Suprapubic skin (tissue), 4 donors: ENCODE results near the gene MAGI1.

ENCODE experiments used
- EP300 ChIP-seq: sonication (generic); formaldehyde crosslinking; IDR thresholded peaks from one replicate; pipeline ENCODE4 v1.6.1; 2017; ENCODE audit warnings: antibody characterized with exemption
- POLR2A ChIP-seq, 2 donors: fragments of 450-650 bp; IDR thresholded peaks; one replicate each; pipeline ENCODE4 v1.6.1; 2017; ENCODE audit warnings: antibody characterized with exemption in 2 of 2, mild to moderate bottlenecking in 2 of 2, moderate library complexity in 2 of 2
- POLR2AphosphoS5 ChIP-seq, 3 donors: sonication (generic); formaldehyde crosslinking; IDR thresholded peaks; one replicate each; pipeline ENCODE4 v1.6.1; 2017; ENCODE audit warnings: antibody characterized with exemption in 3 of 3
- TF ChIP-seq, protein P1 (sequence below), 2 donors: fragments of 200-600 bp in 1 of 2; fragments of 450-650 bp in 1 of 2; sonication (generic) in 1 of 2; IDR thresholded peaks; one replicate each; pipeline ENCODE4 v1.5.1; 2016 to 2019; ENCODE audit warnings: antibody characterized with exemption in 2 of 2, mild to moderate bottlenecking in 1 of 2, moderate library complexity in 1 of 2

DNA sequence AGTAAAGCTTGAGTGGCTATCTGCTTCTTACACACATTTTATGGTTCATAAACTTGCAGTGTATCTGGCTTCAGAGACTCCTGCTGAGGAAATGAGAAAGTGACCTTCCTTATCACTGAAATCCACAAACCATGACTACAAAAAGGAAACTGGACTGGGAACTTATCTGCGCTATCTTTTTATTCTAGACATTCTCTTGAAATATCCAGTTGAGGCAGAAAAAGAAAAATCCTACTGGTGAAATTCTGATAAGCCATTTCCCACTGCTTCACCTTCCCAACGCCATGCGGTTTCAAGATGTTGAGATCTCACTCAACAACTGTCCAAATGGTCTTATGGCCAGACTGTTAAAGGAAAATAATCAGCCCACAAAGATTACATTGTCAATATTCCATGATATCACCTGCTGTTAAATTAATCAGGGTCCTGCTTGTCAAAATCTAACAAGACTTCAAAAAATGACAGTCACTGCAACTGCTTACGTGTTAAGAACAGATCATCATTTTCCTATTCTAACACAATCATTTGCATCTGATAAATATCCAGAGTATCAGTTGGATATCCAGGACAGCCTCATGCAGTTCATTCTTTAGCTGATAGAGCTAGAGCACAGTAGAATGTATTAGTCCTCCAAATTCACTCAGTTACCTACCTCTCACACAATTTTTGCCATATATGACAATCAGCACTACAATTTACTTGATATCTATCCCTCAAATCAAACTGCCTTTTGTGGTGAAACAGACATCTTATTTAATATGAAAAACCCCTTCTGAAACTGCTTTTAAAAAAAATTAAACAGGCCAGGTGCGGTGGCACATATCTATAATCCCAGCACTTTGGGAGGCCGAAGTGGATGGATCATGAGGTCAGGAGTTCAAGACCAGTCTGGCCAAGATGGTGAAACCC, 538.1 kb downstream of the MAGI1 start:
- TF ChIP-seq, protein P1, sequence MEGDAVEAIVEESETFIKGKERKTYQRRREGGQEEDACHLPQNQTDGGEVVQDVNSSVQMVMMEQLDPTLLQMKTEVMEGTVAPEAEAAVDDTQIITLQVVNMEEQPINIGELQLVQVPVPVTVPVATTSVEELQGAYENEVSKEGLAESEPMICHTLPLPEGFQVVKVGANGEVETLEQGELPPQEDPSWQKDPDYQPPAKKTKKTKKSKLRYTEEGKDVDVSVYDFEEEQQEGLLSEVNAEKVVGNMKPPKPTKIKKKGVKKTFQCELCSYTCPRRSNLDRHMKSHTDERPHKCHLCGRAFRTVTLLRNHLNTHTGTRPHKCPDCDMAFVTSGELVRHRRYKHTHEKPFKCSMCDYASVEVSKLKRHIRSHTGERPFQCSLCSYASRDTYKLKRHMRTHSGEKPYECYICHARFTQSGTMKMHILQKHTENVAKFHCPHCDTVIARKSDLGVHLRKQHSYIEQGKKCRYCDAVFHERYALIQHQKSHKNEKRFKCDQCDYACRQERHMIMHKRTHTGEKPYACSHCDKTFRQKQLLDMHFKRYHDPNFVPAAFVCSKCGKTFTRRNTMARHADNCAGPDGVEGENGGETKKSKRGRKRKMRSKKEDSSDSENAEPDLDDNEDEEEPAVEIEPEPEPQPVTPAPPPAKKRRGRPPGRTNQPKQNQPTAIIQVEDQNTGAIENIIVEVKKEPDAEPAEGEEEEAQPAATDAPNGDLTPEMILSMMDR (IDR thresholded peaks at IDR 0.05), result no peak
- TF ChIP-seq POLR2A (IDR thresholded peaks at IDR 0.05) (no peak), EP300 (no peak), POLR2AphosphoS5 (IDR thresholded peaks at IDR 0.05) (no peak)
